Lower leg skin (tissue), 3 donors: ENCODE measurements around the gene ADAM10.

Experiments used
- POLR2A ChIP-seq, 2 donors: fragments of 450-650 bp; IDR thresholded peaks; one replicate each; pipeline ENCODE4 v1.6.1; 2016 to 2017; ENCODE audit warnings: antibody characterized with exemption in 2 of 2, mild to moderate bottlenecking in 1 of 2, moderate library complexity in 1 of 2
- TF ChIP-seq, protein P1 (sequence below), 3 donors: fragments of 450-650 bp; IDR thresholded peaks; one replicate each; pipeline ENCODE4 v1.5.1; 2016; ENCODE audit warnings: antibody characterized with exemption in 3 of 3, mild to moderate bottlenecking in 3 of 3, moderate library complexity in 2 of 3

DNA sequence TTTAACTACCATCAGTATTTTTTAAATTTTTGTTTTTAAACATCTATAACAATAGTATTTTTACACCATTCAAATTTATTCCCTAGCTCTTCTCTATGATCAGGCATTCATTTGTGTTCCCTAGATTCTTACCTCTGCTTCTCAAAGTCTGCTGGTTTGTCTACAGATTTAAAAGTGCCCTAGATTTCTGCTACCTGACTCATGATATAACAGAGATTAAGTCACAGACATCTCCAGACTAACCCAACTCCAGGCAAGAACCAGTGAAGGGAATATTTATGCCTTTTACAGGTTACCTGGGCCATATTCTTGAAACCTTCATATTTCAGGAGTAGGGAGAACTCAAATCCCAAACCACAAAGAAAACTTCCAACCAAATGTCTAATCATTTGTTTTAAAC, 38.8 kb downstream of the ADAM10 start:
- TF ChIP-seq, protein P1, sequence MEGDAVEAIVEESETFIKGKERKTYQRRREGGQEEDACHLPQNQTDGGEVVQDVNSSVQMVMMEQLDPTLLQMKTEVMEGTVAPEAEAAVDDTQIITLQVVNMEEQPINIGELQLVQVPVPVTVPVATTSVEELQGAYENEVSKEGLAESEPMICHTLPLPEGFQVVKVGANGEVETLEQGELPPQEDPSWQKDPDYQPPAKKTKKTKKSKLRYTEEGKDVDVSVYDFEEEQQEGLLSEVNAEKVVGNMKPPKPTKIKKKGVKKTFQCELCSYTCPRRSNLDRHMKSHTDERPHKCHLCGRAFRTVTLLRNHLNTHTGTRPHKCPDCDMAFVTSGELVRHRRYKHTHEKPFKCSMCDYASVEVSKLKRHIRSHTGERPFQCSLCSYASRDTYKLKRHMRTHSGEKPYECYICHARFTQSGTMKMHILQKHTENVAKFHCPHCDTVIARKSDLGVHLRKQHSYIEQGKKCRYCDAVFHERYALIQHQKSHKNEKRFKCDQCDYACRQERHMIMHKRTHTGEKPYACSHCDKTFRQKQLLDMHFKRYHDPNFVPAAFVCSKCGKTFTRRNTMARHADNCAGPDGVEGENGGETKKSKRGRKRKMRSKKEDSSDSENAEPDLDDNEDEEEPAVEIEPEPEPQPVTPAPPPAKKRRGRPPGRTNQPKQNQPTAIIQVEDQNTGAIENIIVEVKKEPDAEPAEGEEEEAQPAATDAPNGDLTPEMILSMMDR (IDR thresholded peaks at IDR 0.05): no peak
- no peak for TF ChIP-seq POLR2A (IDR thresholded peaks at IDR 0.05)
